Right renal cortex interstitium (tissue), 3 donors: ENCODE results near the gene RAB31. TPM values are rescaled to one million over a fixed set of nuclear protein-coding genes. Genes with fewer than 3 reads are reported as not detected.
"Not testable (repeated sequence)": the region's sequence is repeated elsewhere in the genome, so short reads cannot be mapped to it uniquely, and the experiment has no call there.

ENCODE experiments used
- DNase-seq, 3 donors: peaks; one replicate each; pipeline ENCODE4 v3.0.0-alpha.2; 2013; ENCODE audit warnings: low read depth in 3 of 3, low spot score in 2 of 3
- polyA plus RNA-seq, 3 donors: library from polyadenylated mRNA; unstranded; fragments of 120-200 nt; gene quantifications; one replicate each; pipeline ENCODE4 v1.2.1, GENCODE V29; 2013; ENCODE audit not compliant: insufficient read length in 3 of 3

The RAB31 gene
- polyA plus RNA-seq, 3 donors, result 32.0 to 34.0 (median 32.3) TPM

GRCh38 chr18:9901377-9901776 lies 193.3 kb downstream of the RAB31 start:
- no peak for DNase-seq

GRCh38 chr18:9902264-9902663 lies 194.2 kb downstream of the RAB31 start:
- not testable (repeated sequence) for DNase-seq

GRCh38 chr18:9902832-9903231 lies 194.7 kb downstream of the RAB31 start:
- DNase-seq, result no peak

GRCh38 chr18:9905401-9905922 lies 197.4 kb downstream of the RAB31 start:
- DNase-seq, result no peak

- DNase-seq, result no peak
Measured at GRCh38 chr18:9906481-9906880, 198.4 kb downstream of the RAB31 start.

DNA sequence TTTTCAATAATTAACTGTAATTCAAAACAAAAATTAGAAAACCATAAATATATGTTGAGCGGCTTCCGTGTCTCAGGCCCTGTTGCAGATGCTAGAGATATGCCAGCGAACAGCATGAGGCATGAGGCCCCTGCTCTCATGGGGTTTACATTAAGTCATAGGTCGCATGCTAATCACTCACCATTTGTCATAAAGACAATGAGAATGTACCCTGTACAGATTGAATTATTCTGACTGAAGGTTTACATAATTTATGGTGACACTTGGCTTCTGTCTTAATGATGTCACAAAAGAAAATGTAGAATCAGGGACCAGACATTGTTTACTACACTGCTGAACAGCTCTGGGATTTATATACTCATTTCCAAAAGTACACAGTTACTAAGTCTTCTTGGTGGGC lies 199.8 kb downstream of the RAB31 start:
- no peak for DNase-seq

GRCh38 chr18:9910071-9910470 lies 202.0 kb downstream of the RAB31 start:
- DNase-seq, result no peak

DNA sequence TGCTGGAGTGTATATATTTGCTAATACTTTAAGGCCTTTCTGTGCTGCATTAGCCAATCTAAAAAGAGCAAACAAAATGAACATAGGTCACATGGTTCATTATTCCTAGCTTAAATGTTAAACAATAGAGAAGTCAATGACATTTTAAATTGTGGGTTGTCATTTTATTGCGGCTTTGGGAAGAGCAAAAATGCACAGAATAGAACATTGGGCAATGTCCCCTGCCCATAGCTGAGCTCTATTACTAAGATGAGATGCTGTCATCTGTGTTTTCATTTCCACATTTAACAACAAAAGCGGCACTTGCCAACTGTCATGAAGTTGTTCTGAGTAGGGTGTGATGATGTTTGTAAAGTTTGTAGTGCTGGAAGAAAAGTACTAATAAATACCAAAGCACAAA lies 202.6 kb downstream of the RAB31 start:
- DNase-seq, result no peak

DNA sequence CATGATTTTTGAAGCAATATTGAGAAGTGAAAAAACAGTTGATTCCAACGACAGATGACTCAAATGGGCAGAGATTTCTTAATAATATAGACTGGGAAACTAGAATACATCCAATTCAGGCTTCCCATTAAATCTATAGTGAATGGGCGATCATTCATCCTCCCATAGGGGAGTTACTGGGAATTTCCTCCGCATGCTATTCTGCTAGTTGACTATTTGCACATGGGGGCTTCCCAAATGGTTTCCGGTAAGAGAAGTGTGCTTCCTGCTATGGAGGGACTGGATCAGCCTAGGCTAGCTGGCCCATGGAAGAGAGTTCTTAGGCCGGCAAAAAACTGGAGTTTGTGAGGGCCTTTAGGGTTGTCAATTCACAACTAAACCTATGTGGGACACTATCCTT lies 203.1 kb downstream of the RAB31 start:
- no peak for DNase-seq

Other genes with a start within 250 kb of the RAB31 start
- gene RALBP1, start 232.8 kb upstream of the RAB31 start, polyA plus RNA-seq, result 10 to 100 TPM; 79.7 to 84.6 (median 81.9) TPM
- gene PPP4R1, start 93.7 kb upstream of the RAB31 start, polyA plus RNA-seq, result 10 to 100 TPM; 88.7 to 99.6 (median 92.6) TPM
- under 1 TPM in 1 of 3 donors, not detected in 2; 0.08 TPM for gene TXNDC2, start 177.7 kb downstream of the RAB31 start, polyA plus RNA-seq
- 100 to 1,000 TPM; 277 to 287 (median 278) TPM for gene VAPA, start 205.7 kb downstream of the RAB31 start, polyA plus RNA-seq